ENCODE results near the gene CREB5.

- TF ChIP-seq ATF3 (IDR thresholded peaks at IDR 0.05) (no peak), POLR2A (IDR thresholded peaks at IDR 0.05; ENCODE audit: borderline replicate concordance, extremely low read depth, insufficient read depth, insufficient read length) (no peak), CTCF (IDR thresholded peaks at IDR 0.05 in 2 of 3, conservative IDR thresholded peaks at IDR 0.05 in 1 of 3; ENCODE audit: borderline replicate concordance in 1 of 3, insufficient read depth in 1 of 3, low read depth in 2 of 3, low read length in 2 of 3) (no peak), REST (IDR thresholded peaks at IDR 0.05; ENCODE audit: low read depth) (no peak), EZH2 (IDR thresholded peaks at IDR 0.05) (no peak), ZFX (IDR thresholded peaks at IDR 0.05) (no peak), ELF1 (IDR thresholded peaks at IDR 0.05; ENCODE audit: borderline replicate concordance, low read depth) (no peak)
Measured at GRCh38 chr7:28591725-28592349, 179.5 kb downstream of the CREB5 start.
